ENCODE data around the gene MTMR2. TPM values are rescaled to one million over a fixed set of nuclear protein-coding genes. Genes with fewer than 3 reads are reported as not detected.
A peak's percentile ranks its signal among the peaks of the same experiment; 100 is the strongest.

The MTMR2 gene
- total and polyA plus RNA-seq, 2 donors (not counting 3 experiments of a cell fraction or from before 2014, with no cell fraction given), result 19.5 to 49.5 TPM

DNA sequence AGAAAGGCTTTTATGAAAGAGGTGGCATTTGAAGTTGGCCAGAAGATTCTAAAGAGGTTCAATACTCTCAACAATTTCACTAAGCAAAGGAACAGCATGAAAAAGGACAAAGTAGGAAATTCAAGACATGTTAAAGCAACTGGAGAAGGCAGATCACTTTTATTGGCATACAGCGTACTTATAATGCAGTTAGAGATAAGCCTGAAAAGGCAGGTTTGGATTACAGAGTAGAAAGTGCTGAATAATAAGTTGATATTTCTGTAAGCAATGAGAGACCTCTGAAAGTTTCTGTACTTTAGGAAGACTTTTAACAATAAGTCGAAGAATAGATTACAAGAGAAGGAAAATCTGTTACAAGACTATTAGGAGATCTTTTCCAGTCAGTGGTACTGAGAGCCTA, 25.1 kb downstream of the MTMR2 start:
- no peak overlapping the region for H3K4me2 ChIP-seq (ENCODE audit: insufficient read depth, low read length)
- no peak for TF ChIP-seq POLR2AphosphoS5 (IDR thresholded peaks at IDR 0.05; ENCODE audit: insufficient read depth, low read depth, low read length)
- no peak for TF ChIP-seq GATA2 (IDR thresholded peaks at IDR 0.05; ENCODE audit: insufficient read depth, insufficient read length, low read depth, low read length)
- no peak for TF ChIP-seq FOS (IDR thresholded peaks at IDR 0.05; ENCODE audit: borderline replicate concordance, insufficient read depth, low read length)
- TF ChIP-seq POLR2A (IDR thresholded peaks at IDR 0.05; ENCODE audit: low read depth, low read length), result no peak
- TF ChIP-seq MYC (IDR thresholded peaks at IDR 0.05; ENCODE audit: low read depth, low read length), result no peak
- no peak for TF ChIP-seq EZH2 (IDR thresholded peaks at IDR 0.05; ENCODE audit: borderline replicate concordance, low read depth, low read length, severe bottlenecking)
- no peak for TF ChIP-seq JUN (IDR thresholded peaks at IDR 0.05; ENCODE audit: borderline replicate concordance, insufficient read depth, insufficient read length, low read depth)
- TF ChIP-seq, protein P1, sequence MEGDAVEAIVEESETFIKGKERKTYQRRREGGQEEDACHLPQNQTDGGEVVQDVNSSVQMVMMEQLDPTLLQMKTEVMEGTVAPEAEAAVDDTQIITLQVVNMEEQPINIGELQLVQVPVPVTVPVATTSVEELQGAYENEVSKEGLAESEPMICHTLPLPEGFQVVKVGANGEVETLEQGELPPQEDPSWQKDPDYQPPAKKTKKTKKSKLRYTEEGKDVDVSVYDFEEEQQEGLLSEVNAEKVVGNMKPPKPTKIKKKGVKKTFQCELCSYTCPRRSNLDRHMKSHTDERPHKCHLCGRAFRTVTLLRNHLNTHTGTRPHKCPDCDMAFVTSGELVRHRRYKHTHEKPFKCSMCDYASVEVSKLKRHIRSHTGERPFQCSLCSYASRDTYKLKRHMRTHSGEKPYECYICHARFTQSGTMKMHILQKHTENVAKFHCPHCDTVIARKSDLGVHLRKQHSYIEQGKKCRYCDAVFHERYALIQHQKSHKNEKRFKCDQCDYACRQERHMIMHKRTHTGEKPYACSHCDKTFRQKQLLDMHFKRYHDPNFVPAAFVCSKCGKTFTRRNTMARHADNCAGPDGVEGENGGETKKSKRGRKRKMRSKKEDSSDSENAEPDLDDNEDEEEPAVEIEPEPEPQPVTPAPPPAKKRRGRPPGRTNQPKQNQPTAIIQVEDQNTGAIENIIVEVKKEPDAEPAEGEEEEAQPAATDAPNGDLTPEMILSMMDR (IDR thresholded peaks at IDR 0.05; ENCODE audit: extremely low read depth in 1 of 2, insufficient read depth in 1 of 2, low read depth in 1 of 2, low read length in 2 of 2), result no peak
- TF ChIP-seq, protein P2, sequence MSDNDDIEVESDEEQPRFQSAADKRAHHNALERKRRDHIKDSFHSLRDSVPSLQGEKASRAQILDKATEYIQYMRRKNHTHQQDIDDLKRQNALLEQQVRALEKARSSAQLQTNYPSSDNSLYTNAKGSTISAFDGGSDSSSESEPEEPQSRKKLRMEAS (IDR thresholded peaks at IDR 0.05; ENCODE audit: insufficient read depth, insufficient read length), result no peak
- no peak overlapping the region for H3K27ac ChIP-seq (ENCODE audit: insufficient read depth, low read depth, low read length)
- no peak for DNase-seq (ENCODE audit: low read depth, low spot score)
- peaks cover 2% of the 10 kb centered on the region for H4K20me1 ChIP-seq (replicated peaks; ENCODE audit: control insufficient read depth, extremely low read depth, insufficient read depth, low read length)
- FAIRE-seq, result peak; percentile 43
- no peaks in the 10 kb centered on the region for H3K9me1 ChIP-seq (replicated peaks; ENCODE audit: control insufficient read depth, extremely low read depth, insufficient read depth, low read length)
- no peak overlapping the region for H3K9ac ChIP-seq (replicated peaks; ENCODE audit: extremely low read depth, insufficient read depth, low read length)
- H3K36me3 ChIP-seq (ENCODE audit: control insufficient read depth in 2 of 2, extremely low read depth in 1 of 2, insufficient read depth in 2 of 2, low read length in 2 of 2), result no peaks in the 10 kb centered on the region
- ChIA-PET POLR2A (no interaction called here), CTCF (no interaction called here)
- dilution Hi-C loops (cut with MboI; ENCODE audit: extremely low pct_ligation_motif_present, low sequenced_read_pairs) (no loop called here), intact Hi-C loops (cut with micrococcal nuclease) (no loop called here)
- peaks cover 65% of the 10 kb centered on the region for H3K79me2 ChIP-seq (ENCODE audit: control insufficient read depth, insufficient read depth, low read length)
- no peaks in the 10 kb centered on the region for H3K4me1 ChIP-seq (ENCODE audit: control insufficient read depth, extremely low read depth, insufficient read depth, low read length)
- no TSS peak for BruUV-seq (replicated peaks)
- no peaks in the 10 kb centered on the region for H3K9me3 ChIP-seq (replicated peaks; ENCODE audit: control insufficient read depth, insufficient read depth, low read length)
- no peak overlapping the region for H3K4me3 ChIP-seq (replicated peaks in 1 of 3; ENCODE audit: insufficient read depth in 1 of 3, low read depth in 1 of 3, low read length in 3 of 3)
- H3K27me3 ChIP-seq (ENCODE audit: control insufficient read depth in 2 of 2, insufficient read depth in 2 of 2, low read length in 2 of 2), result no peaks in the 10 kb centered on the region
- no peak overlapping the region for H2AFZ ChIP-seq (ENCODE audit: low read depth, low read length)

Data from endothelial cell of umbilical vein (primary cell).